ENCODE measurements around the gene NINJ2. TPM values are rescaled to one million over a fixed set of nuclear protein-coding genes. Genes with fewer than 3 reads are reported as not detected.

Gene NINJ2
- total and polyA plus RNA-seq, 10 of the 15 experiments (the other 5 are each of a cell fraction or from before 2014, with no cell fraction given): 8.9 to 51.6 (median 21.3) TPM

DNA sequence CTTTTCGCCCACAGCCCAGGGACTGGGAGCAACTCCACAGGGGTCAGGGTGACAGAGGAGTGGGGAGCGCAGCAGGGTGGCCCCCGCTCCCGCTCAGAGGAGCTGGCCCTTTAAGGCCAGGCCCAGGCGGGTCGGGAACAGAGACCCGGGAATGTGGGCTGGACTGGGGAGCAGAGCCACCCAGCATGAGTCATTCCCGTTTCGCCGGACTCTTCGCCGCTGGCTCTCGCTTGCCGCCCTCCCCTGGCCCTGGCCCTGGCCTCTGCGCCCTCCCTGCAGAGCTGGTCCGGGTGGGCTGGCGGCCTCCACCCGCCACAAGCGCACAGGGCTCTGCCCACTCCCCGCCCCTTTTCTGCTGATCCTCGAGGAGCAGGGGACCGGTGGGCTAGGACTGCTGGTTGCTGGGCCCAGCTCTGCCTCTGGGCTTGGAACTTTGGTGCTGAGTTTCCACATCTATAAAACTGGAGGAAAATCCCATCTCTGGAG, 92.8 kb downstream of the NINJ2 start (continued):
- no peak for TF ChIP-seq SIN3A (IDR thresholded peaks at IDR 0.05; ENCODE audit: low read depth, low read length)
- TF ChIP-seq, protein P1, sequence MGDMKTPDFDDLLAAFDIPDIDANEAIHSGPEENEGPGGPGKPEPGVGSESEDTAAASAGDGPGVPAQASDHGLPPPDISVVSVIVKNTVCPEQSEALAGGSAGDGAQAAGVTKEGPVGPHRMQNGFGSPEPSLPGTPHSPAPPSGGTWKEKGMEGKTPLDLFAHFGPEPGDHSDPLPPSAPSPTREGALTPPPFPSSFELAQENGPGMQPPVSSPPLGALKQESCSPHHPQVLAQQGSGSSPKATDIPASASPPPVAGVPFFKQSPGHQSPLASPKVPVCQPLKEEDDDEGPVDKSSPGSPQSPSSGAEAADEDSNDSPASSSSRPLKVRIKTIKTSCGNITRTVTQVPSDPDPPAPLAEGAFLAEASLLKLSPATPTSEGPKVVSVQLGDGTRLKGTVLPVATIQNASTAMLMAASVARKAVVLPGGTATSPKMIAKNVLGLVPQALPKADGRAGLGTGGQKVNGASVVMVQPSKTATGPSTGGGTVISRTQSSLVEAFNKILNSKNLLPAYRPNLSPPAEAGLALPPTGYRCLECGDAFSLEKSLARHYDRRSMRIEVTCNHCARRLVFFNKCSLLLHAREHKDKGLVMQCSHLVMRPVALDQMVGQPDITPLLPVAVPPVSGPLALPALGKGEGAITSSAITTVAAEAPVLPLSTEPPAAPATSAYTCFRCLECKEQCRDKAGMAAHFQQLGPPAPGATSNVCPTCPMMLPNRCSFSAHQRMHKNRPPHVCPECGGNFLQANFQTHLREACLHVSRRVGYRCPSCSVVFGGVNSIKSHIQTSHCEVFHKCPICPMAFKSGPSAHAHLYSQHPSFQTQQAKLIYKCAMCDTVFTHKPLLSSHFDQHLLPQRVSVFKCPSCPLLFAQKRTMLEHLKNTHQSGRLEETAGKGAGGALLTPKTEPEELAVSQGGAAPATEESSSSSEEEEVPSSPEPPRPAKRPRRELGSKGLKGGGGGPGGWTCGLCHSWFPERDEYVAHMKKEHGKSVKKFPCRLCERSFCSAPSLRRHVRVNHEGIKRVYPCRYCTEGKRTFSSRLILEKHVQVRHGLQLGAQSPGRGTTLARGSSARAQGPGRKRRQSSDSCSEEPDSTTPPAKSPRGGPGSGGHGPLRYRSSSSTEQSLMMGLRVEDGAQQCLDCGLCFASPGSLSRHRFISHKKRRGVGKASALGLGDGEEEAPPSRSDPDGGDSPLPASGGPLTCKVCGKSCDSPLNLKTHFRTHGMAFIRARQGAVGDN (IDR thresholded peaks at IDR 0.05): no peak
- TF ChIP-seq, protein P2, sequence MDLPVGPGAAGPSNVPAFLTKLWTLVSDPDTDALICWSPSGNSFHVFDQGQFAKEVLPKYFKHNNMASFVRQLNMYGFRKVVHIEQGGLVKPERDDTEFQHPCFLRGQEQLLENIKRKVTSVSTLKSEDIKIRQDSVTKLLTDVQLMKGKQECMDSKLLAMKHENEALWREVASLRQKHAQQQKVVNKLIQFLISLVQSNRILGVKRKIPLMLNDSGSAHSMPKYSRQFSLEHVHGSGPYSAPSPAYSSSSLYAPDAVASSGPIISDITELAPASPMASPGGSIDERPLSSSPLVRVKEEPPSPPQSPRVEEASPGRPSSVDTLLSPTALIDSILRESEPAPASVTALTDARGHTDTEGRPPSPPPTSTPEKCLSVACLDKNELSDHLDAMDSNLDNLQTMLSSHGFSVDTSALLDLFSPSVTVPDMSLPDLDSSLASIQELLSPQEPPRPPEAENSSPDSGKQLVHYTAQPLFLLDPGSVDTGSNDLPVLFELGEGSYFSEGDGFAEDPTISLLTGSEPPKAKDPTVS (IDR thresholded peaks at IDR 0.05; ENCODE audit: low read depth, low read length): no peak
- TF ChIP-seq, protein P3, sequence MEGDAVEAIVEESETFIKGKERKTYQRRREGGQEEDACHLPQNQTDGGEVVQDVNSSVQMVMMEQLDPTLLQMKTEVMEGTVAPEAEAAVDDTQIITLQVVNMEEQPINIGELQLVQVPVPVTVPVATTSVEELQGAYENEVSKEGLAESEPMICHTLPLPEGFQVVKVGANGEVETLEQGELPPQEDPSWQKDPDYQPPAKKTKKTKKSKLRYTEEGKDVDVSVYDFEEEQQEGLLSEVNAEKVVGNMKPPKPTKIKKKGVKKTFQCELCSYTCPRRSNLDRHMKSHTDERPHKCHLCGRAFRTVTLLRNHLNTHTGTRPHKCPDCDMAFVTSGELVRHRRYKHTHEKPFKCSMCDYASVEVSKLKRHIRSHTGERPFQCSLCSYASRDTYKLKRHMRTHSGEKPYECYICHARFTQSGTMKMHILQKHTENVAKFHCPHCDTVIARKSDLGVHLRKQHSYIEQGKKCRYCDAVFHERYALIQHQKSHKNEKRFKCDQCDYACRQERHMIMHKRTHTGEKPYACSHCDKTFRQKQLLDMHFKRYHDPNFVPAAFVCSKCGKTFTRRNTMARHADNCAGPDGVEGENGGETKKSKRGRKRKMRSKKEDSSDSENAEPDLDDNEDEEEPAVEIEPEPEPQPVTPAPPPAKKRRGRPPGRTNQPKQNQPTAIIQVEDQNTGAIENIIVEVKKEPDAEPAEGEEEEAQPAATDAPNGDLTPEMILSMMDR (IDR thresholded peaks at IDR 0.05 in 2 of 3, conservative IDR thresholded peaks at IDR 0.05 in 1 of 3; ENCODE audit: control insufficient read depth in 2 of 3, extremely low read depth in 1 of 3, insufficient read depth in 1 of 3, low read depth in 3 of 3, low read length in 3 of 3): no peak
- TF ChIP-seq MXI1 (IDR thresholded peaks at IDR 0.05; ENCODE audit: low read depth, low read length): no peak
- no peak for TF ChIP-seq LARP7 (IDR thresholded peaks at IDR 0.05)
- TF ChIP-seq WRNIP1 (IDR thresholded peaks at IDR 0.05; ENCODE audit: borderline replicate concordance, low read depth, low read length): no peak
- TF ChIP-seq, protein P4, sequence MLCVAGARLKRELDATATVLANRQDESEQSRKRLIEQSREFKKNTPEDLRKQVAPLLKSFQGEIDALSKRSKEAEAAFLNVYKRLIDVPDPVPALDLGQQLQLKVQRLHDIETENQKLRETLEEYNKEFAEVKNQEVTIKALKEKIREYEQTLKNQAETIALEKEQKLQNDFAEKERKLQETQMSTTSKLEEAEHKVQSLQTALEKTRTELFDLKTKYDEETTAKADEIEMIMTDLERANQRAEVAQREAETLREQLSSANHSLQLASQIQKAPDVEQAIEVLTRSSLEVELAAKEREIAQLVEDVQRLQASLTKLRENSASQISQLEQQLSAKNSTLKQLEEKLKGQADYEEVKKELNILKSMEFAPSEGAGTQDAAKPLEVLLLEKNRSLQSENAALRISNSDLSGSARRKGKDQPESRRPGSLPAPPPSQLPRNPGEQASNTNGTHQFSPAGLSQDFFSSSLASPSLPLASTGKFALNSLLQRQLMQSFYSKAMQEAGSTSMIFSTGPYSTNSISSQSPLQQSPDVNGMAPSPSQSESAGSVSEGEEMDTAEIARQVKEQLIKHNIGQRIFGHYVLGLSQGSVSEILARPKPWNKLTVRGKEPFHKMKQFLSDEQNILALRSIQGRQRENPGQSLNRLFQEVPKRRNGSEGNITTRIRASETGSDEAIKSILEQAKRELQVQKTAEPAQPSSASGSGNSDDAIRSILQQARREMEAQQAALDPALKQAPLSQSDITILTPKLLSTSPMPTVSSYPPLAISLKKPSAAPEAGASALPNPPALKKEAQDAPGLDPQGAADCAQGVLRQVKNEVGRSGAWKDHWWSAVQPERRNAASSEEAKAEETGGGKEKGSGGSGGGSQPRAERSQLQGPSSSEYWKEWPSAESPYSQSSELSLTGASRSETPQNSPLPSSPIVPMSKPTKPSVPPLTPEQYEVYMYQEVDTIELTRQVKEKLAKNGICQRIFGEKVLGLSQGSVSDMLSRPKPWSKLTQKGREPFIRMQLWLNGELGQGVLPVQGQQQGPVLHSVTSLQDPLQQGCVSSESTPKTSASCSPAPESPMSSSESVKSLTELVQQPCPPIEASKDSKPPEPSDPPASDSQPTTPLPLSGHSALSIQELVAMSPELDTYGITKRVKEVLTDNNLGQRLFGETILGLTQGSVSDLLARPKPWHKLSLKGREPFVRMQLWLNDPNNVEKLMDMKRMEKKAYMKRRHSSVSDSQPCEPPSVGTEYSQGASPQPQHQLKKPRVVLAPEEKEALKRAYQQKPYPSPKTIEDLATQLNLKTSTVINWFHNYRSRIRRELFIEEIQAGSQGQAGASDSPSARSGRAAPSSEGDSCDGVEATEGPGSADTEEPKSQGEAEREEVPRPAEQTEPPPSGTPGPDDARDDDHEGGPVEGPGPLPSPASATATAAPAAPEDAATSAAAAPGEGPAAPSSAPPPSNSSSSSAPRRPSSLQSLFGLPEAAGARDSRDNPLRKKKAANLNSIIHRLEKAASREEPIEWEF (IDR thresholded peaks at IDR 0.05; ENCODE audit: insufficient replicate concordance, low read depth, low read length): no peak
- TF ChIP-seq, protein P5, sequence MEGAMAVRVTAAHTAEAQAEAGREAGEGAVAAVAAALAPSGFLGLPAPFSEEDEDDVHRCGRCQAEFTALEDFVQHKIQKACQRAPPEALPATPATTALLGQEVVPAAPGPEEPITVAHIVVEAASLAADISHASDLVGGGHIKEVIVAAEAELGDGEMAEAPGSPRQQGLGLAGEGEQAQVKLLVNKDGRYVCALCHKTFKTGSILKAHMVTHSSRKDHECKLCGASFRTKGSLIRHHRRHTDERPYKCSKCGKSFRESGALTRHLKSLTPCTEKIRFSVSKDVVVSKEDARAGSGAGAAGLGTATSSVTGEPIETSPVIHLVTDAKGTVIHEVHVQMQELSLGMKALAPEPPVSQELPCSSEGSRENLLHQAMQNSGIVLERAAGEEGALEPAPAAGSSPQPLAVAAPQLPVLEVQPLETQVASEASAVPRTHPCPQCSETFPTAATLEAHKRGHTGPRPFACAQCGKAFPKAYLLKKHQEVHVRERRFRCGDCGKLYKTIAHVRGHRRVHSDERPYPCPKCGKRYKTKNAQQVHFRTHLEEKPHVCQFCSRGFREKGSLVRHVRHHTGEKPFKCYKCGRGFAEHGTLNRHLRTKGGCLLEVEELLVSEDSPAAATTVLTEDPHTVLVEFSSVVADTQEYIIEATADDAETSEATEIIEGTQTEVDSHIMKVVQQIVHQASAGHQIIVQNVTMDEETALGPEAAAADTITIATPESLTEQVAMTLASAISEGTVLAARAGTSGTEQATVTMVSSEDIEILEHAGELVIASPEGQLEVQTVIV (IDR thresholded peaks at IDR 0.05; ENCODE audit: borderline replicate concordance, partially characterized antibody): no peak

Measured in GM12878 (cell line).